Choroid plexus epithelial cell (primary cell): Measurements from ENCODE around the gene KMT5B.

Source experiments
- DNase-seq: peaks from one replicate; pipeline ENCODE4 v3.0.0-alpha.2; 2010; ENCODE audit warnings: low read depth
- H3K4me3 ChIP-seq: 2 replicates; pipeline ENCODE4 v1.5.1; 2011; ENCODE audit warnings: low read depth, mild to moderate bottlenecking, control low read depth, low read length, moderate library complexity
- CTCF ChIP-seq: conservative IDR thresholded peaks from 2 replicates; pipeline ENCODE4 v1.5.1; 2011; ENCODE audit warnings: low read depth, mild to moderate bottlenecking, control low read depth, inconsistent platforms, low read length, moderate library complexity

Gene KMT5B

GRCh38 chr11:68211546-68211945, 1.6 kb downstream of the KMT5B start:
- no peak for DNase-seq
- peak overlapping the region; percentile 95 for H3K4me3 ChIP-seq
- no peak for TF ChIP-seq CTCF

- peak; percentile 77 for TF ChIP-seq CTCF
- peak; percentile 82 for DNase-seq
- no peak overlapping the region for H3K4me3 ChIP-seq
These were observed 6.9 kb downstream of the KMT5B start for GRCh38 chr11:68206211-68206610.

- no peak for DNase-seq
- H3K4me3 ChIP-seq: no peak overlapping the region
- no peak for TF ChIP-seq CTCF
These were observed 8.7 kb downstream of the KMT5B start for GRCh38 chr11:68204402-68204801.

GRCh38 chr11:68202165-68202564, 10.9 kb downstream of the KMT5B start:
- TF ChIP-seq CTCF: no peak
- no peak for DNase-seq

GRCh38 chr11:68201492-68201891, 11.6 kb downstream of the KMT5B start:
- no peak overlapping the region for H3K4me3 ChIP-seq
- TF ChIP-seq CTCF: no peak
- no peak for DNase-seq

More at GRCh38 chr11:68202165-68202564, 10.9 kb downstream of the KMT5B start:
- no peak overlapping the region for H3K4me3 ChIP-seq

GRCh38 chr11:68200639-68201038, 12.5 kb downstream of the KMT5B start:
- no peak overlapping the region for H3K4me3 ChIP-seq
- no peak for TF ChIP-seq CTCF
- DNase-seq: peak; percentile 50

GRCh38 chr11:68199295-68199987, 13.7 kb downstream of the KMT5B start:
- no peak for TF ChIP-seq CTCF
- H3K4me3 ChIP-seq: no peak overlapping the region
- no peak for DNase-seq
